NAMALWA (cell line): ENCODE results near the gene RNF212.
A peak's percentile ranks its signal among the peaks of the same experiment; 100 is the strongest.

Source experiments
- DNase-seq: peaks from one replicate; pipeline ENCODE4 v3.0.0-alpha.2; 2015; ENCODE audit warnings: low spot score

Gene RNF212

DNA sequence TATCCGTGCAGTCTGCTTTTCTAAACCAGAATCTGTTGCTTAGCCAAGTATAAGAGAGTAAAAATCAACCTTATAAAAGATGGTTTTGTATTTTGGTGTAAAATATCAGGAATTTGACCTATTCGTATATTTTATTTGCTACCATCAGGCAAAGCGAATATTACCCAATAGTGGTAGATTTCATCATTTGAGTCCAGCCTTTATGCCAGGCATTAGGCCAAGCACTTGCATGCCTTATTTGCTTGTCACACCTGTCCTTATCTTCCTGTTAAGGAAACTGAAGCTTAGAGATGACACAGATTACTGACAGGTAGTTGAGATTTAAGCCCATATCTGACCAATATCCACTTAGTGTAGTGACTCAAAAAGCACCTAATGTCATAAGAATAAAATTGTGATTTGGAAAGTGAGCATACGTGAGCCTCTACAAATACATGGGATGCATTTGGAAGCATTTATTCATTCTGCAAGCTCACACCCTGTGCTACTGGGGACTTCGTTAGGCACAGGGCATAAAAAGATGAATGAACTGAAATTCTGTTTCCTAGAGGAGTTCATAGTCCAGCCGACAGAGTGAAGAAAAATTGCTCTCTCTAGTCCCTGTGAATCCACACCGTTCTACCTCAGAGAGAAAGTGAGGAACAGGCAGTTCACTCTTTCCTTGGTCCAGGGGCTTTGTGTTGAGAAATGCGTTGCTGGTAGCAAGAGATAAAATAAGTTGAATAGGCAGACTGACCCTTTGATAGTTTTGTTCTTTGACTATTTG is 2.3 kb upstream of the RNF212 start:
- DNase-seq, result no peak

- DNase-seq, result no peak
Observed at GRCh38 chr4:1112821-1113182, 562 bp downstream of the RNF212 start.

GRCh38 chr4:1112174-1112820 is 1.1 kb downstream of the RNF212 start:
- DNase-seq, result peak; percentile 14

- DNase-seq, result no peak
Observed at GRCh38 chr4:1111259-1111809, 2.0 kb downstream of the RNF212 start.

DNA sequence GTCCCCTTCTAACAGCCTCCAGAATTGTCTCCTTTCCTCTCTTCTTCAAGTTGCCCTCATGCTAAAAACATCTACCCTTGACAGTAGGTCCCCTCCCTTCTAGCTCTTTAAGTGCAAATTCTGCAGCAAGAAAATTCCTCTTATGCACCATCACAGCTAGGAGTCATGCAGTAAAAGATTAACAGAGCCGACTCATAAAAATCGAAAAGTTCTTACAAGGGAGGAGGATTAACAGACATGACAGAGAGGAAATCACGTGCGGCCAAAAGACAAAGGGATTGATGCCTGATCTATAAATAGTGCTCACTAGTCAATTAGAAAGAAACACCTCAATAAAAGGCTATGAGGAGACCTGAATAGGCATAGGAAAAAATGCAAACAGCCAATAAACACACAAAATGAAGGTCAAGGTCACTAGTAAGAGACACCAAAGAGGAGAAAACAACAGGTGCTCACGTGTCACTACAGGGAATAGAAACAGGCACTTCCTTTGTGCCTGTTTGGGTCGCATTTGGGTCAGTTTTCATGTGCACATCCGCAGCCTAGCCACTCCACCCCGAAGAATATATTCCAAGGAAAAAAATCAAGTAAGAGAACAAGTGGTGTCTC is 3.4 kb downstream of the RNF212 start:
- no peak for DNase-seq

- DNase-seq, result no peak
Observed at GRCh38 chr4:1109333-1109732, 4.0 kb downstream of the RNF212 start.

DNA sequence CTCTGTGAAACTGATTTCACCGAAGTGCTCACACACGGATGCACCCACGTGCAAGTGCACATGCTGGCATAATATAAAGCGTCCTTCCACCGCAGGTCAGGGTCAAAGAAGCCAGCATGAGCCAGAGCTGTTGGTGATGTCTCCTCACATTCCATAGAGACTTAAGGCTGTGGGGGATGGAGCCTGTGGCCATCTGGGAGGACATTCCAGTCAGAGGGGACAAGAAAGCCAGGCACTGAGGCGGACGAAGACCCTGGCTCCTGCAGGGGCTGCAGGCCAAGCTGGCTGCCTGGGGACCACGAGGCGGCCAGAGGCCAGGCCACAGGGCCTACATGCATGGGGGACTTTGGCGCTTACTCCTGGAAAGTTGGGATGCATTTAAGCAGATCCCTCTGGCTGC is 7.7 kb downstream of the RNF212 start:
- no peak for DNase-seq

GRCh38 chr4:1105067-1105466 is 8.3 kb downstream of the RNF212 start:
- DNase-seq, result no peak

GRCh38 chr4:1104647-1105046 is 8.7 kb downstream of the RNF212 start:
- no peak for DNase-seq

DNA sequence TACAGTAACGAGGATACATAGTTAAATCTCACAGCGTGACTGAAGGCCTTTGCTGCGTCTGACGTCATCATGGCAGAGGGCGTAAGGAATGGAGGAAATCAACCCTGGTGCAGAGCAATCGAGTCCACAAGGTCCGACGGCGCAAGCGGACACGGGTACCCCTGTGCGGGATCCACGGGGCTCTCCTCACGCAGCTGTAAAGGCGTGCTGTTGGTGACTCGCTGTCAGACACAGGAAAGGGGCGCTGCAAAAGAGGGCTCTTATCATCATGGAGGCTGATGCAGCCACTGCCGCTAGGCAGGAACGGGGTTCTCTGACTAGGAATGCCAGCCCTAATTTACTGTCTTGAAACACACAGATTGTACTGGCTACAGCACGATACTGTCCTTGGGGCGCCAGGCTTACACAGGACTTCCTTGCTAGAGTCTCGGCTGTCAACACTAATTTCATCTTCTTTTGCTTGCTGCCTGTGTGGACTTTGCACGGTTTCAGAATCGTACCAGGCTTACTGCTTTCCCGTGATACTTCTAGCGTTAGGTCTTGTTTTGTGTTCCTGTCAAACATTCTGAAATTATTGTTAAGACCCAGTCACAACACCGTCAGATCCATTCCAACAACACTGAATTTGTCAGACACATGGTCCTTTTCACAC is 13.6 kb downstream of the RNF212 start:
- DNase-seq, result no peak

DNA sequence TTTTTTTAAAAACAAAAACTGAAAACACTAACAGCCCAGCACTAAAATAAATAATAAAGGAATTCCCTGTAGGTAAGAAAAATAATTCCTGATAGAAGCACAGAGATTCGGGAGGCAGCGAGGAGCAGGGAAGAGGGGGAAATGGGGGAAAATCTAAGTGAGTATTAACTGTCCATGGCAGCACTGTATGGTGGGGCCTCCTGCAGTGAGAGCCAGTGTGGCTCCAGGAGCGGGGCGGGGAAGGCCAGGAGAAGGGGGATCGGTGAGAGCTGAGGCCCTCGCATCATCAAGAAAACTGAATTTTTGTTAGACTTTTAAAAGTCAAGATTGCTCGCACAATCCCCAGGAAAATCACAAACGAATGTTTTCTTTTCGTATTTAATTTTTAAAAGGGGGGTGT is 14.1 kb downstream of the RNF212 start:
- no peak for DNase-seq

- DNase-seq, result no peak
Observed at GRCh38 chr4:1098311-1098925, 14.9 kb downstream of the RNF212 start.

GRCh38 chr4:1097553-1097952 is 15.8 kb downstream of the RNF212 start:
- DNase-seq, result no peak

GRCh38 chr4:1096841-1097240 is 16.5 kb downstream of the RNF212 start:
- no peak for DNase-seq

DNA sequence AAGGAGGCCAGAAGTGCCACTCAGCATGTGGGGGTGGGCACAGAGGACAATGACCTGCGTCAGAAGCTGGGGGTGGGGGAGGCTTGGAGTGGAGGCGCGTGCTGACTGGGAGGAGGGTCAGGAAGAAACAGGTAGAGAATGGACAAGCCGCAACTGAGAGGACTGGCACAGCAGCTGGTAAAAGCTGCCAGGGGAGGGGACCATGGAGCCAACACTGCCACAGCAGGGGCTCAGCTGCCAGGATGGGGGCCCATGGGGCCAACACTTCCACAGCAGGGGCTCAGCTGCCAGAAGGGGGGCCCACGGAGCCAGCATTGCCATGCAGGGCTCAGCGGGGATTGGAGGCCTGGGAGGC is 19.1 kb downstream of the RNF212 start:
- no peak for DNase-seq

DNA sequence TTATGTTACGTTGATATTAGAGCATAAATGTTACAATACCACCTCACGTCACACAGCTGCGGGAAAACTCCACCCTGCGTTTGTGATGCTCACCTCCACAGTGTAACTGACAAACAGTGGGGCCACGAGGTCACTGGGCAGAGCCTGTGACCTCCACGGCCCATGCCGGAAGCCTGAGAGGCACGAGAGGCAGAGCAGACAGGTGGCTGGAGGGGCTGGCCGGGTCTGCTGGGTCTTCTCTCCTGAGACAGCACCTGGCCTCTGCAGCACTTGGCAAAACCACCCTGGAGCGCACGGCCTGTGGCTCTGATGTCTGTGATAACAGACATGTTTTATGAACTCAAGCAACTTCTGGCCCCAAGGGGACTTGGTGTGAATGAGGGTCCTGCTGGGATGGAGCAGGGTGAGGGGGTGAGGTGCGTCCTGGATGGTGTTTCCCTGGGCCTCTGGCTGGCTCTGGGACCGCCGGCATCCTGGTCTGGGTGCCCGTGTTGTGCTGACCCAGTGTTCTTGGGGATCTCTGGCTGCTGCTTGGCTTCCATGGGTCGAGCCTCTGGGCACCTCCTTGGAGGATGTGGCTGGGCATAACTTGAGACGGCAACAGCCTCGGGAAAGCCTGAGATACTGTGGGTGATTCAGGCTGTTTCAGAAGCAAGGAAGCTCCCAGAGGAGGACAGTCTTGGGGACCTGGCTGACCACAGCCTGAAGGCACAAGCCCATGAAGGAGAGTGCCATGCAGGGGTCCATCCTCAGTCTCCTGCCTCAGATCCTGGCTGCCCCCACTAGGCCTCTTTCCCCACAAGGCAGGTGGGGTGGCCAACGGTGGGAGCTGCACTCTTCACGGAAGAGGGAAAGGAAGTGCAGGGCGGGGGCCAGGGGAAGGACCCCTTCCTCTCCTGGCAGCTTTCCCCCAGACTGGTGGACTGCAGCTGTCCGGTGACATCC is 19.7 kb downstream of the RNF212 start:
- no peak for DNase-seq

GRCh38 chr4:1092983-1093361 is 20.4 kb downstream of the RNF212 start:
- no peak for DNase-seq

- DNase-seq, result peak; percentile 15
Observed at GRCh38 chr4:1092026-1092982, 21.1 kb downstream of the RNF212 start.

- no peak for DNase-seq
Observed at GRCh38 chr4:1091561-1091995, 21.8 kb downstream of the RNF212 start.
